ENCODE results near the gene THAP7.

The THAP7 gene

GRCh38 chr22:21025763-21026755 lies 24.1 kb upstream of the THAP7 start:
- no peak for TF ChIP-seq ZNF274 (IDR thresholded peaks at IDR 0.05; ENCODE audit: low read depth, low read length)
- H3K4me3 ChIP-seq (ENCODE audit: low read length), result no peak overlapping the region

- TF ChIP-seq ZNF274 (IDR thresholded peaks at IDR 0.05; ENCODE audit: low read depth, low read length), result no peak
- no peak overlapping the region for H3K4me3 ChIP-seq (ENCODE audit: low read length)
Observed at GRCh38 chr22:21025266-21025665, 23.3 kb upstream of the THAP7 start.

DNA sequence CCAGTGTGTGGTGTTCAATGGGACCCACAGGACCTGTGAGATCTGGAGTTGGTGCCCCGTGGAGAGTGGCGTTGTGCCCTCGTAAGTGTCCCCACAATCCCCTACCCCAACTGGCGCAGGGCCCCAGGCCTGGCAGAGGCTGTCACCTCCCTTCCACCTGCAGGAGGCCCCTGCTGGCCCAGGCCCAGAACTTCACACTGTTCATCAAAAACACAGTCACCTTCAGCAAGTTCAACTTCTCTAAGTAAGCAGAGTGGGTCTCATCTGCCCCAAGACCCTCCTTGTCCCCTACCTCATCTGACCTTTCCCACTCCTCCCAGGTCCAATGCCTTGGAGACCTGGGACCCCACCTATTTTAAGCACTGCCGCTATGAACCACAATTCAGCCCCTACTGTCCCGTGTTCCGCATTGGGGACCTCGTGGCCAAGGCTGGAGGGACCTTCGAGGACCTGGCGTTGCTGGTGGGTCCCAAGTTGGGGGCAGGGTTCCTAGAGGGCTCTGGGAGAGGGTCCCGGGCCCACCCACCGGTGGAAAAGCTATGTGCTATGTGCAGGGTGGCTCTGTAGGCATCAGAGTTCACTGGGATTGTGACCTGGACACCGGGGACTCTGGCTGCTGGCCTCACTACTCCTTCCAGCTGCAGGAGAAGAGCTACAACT lies 21.2 kb upstream of the THAP7 start:
- no peak overlapping the region for H3K4me3 ChIP-seq (ENCODE audit: low read length)
- no peak for TF ChIP-seq ZNF274 (IDR thresholded peaks at IDR 0.05; ENCODE audit: low read depth, low read length)

DNA sequence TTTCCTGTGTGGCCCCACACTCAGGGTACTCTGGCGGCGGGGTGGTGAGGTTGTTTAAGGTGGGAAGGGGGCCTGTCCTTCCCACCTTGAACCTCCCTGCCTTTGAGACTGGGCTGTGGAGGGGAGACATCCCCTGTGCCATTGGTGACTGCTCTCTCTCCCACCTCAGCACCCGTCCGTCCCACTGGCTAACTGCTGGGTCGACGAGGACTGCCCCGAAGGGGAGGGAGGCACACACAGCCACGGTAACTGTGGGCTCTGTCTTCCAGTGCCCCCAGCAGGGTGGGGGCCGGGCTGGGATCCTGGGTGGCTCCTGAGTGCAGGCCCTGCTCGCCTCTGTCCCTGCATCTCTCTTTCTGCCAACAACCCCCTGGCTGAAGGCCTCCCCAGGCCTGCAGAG lies 20.6 kb upstream of the THAP7 start:
- no peak overlapping the region for H3K4me3 ChIP-seq (ENCODE audit: low read length)
- TF ChIP-seq ZNF274 (IDR thresholded peaks at IDR 0.05; ENCODE audit: low read depth, low read length), result no peak

- no peak overlapping the region for H3K4me3 ChIP-seq (ENCODE audit: low read length)
- no peak for TF ChIP-seq ZNF274 (IDR thresholded peaks at IDR 0.05; ENCODE audit: low read depth, low read length)
Observed at GRCh38 chr22:21020802-21021429, 19.0 kb upstream of the THAP7 start.

DNA sequence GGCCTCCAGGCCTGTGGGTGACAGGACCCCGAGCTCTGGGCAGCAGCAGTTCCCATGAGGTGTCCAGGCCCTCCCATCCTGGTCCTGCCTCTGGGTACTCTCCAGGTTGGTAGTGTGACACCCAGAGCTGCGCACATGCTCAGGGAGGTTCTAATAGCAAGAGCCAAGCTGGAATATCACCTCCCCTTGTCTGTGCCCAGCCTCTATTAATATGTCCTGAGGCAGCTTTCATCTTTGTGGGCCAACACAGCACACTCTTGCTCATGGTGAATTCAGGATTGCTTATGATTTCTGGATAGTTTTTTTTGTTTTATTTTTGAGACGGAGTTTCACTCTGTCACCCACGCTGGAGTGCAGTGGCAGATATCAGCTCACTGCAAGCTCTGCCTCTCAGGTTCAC lies 16.4 kb upstream of the THAP7 start:
- H3K4me3 ChIP-seq (ENCODE audit: low read length), result no peak overlapping the region
- TF ChIP-seq ZNF274 (IDR thresholded peaks at IDR 0.05; ENCODE audit: low read depth, low read length), result no peak

DNA sequence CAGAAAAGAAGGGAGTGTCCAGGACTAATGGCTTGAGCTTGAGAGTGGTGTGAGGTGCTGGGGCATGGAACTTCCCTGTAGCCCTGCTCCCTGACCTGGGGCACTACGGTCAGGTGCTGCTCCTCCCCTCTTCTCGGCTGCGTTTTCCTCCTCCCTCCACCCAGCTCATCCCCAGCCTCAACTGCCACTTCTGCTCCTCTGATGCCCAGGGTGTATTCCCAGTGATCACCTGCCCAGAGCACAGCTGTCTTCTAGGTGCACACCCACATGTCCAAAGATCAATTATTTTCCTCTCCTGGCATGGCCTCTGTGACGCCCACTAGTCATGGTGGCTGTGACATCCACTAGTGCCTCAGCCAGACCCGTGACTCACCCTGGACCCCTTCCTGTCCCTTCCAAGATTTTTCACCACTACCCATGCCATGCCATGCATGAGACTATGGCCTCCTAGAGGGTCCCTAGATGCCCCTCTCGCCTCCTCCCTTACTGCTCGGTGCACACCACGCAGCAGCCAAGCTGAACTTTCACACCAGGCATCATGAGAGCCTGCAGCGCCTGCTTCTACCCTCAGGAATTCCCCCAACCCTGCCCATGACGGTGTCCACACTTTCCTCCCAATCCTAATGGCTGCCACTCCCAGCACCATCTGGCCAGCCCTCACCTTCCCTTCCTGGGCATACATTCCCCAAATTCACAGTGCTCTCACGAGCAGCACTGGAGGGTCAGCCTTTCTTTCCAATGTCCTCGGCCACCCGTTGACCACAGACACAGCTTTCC lies 14.9 kb upstream of the THAP7 start:
- no peak for TF ChIP-seq ZNF274 (IDR thresholded peaks at IDR 0.05; ENCODE audit: low read depth, low read length)
- no peak overlapping the region for H3K4me3 ChIP-seq (ENCODE audit: low read length)

DNA sequence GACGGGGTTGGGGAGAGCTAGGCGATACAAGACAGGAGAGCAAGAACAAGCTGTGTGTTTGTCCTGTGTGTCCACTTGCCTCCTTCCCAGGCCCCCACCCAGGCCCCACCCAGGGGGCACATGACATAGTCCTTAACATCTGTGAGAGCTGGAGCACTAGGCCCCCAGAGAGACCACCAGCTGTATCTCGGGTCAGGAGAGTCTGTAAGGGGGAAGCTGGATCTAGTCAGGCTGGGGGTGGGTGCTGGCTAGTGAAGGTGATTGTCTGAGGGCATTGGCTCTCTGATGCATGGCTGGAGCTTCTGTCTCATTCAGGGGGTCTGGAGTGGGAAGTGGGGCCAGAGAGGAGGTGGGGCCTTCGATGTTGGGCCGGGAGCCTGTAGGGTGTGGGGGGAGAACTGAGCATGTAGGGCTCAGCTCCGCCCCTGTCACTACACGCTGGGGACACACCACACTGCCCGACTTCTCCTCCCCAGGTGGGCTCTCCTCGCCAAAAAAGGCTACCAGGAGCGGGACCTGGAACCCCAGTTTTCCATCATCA lies 13.6 kb upstream of the THAP7 start:
- no peak for TF ChIP-seq ZNF274 (IDR thresholded peaks at IDR 0.05; ENCODE audit: low read depth, low read length)
- no peak overlapping the region for H3K4me3 ChIP-seq (ENCODE audit: low read length)

GRCh38 chr22:21014726-21015465 lies 13.0 kb upstream of the THAP7 start, which contains the start of gene P2RX6:
Gene P2RX6, plus strand, starts transcription at chr22:21015165. Its CDS starts 10 bp downstream, at chr22:21015175.
- no peak for TF ChIP-seq ZNF274 (IDR thresholded peaks at IDR 0.05; ENCODE audit: low read depth, low read length)

DNA sequence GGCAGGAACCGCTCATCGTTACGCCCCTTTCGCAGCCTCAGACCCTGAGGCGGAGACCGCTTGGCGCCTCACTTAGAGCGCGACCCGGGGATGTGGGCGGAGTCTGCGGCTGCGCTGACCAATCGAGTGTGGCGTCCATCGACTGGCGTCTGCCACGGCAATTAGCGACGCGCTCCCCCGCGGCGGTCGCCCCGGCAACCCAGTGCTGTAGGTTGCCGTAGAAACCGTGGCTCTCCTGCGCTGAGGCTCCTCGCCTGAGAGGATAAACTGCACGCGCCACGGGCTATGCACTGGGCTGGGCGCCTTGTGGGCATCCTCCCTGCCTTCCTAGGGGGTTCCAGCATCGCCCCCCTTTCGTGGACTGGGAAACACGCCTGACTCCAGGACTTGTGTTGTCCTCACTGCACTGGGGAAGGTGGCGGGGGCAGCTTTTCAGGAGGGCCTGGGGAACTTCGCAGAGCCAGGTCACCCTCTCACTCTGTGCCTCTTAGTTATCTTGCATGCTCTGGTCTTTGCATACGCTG lies 12.3 kb upstream of the THAP7 start:
- no peak for TF ChIP-seq ZNF274 (IDR thresholded peaks at IDR 0.05; ENCODE audit: low read depth, low read length)

More at GRCh38 chr22:21014726-21015465, 13.0 kb upstream of the THAP7 start, which contains the start of gene P2RX6:
- peak within 1 kb of the TSS; percentile 16; the same call in 1 of the 2 replicates for H3K4me3 ChIP-seq (ENCODE audit: low read length)

GRCh38 chr22:21013657-21014201 lies 11.8 kb upstream of the THAP7 start:
- no peak for TF ChIP-seq ZNF274 (IDR thresholded peaks at IDR 0.05; ENCODE audit: low read depth, low read length)
- peak overlapping the region; percentile 16; the same call in 1 of the 2 replicates for H3K4me3 ChIP-seq (ENCODE audit: low read length)

More for the DNA sequence above, 12.3 kb upstream of the THAP7 start:
- peak overlapping the region; percentile 16; the same call in 1 of the 2 replicates for H3K4me3 ChIP-seq (ENCODE audit: low read length)
